HFF-Myc (cell line): Measurements from ENCODE around the gene THAP12.
A peak's percentile ranks its signal among the peaks of the same experiment; 100 is the strongest.

Experiments
- DNase-seq: peaks from one replicate; pipeline ENCODE4 v3.0.0-alpha.2; 2011; ENCODE audit warnings: low read depth; ENCODE audit errors: extremely low read depth
- H3K4me3 ChIP-seq: replicated peaks from 2 replicates; pipeline ENCODE4 v1.5.1; 2011; ENCODE audit warnings: low read depth, mild to moderate bottlenecking, control low read depth, low read length
- CTCF ChIP-seq: IDR thresholded peaks from 2 replicates; pipeline ENCODE4 v1.5.1; 2012; ENCODE audit warnings: mild to moderate bottlenecking, low read depth, low read length, control low read depth; ENCODE audit errors: missing control alignments

Gene THAP12

GRCh38 chr11:76380159-76380976 lies 564 bp downstream of the THAP12 start:
- DNase-seq: no peak
- TF ChIP-seq CTCF: no peak
- H3K4me3 ChIP-seq: peak overlapping the region; percentile 86

GRCh38 chr11:76379807-76380158 lies 1.1 kb downstream of the THAP12 start:
- TF ChIP-seq CTCF: no peak
- DNase-seq: no peak
- peak overlapping the region; percentile 86 for H3K4me3 ChIP-seq

- no peak for DNase-seq
- H3K4me3 ChIP-seq: no peak overlapping the region
- TF ChIP-seq CTCF: no peak
Observed at GRCh38 chr11:76376746-76377558, 4.0 kb downstream of the THAP12 start.

- H3K4me3 ChIP-seq: no peak overlapping the region
- no peak for TF ChIP-seq CTCF
- peak; percentile 50 for DNase-seq
Observed at GRCh38 chr11:76371170-76371569, 9.8 kb downstream of the THAP12 start.

GRCh38 chr11:76369406-76369805 lies 11.5 kb downstream of the THAP12 start:
- H3K4me3 ChIP-seq: no peak overlapping the region
- DNase-seq: no peak
- no peak for TF ChIP-seq CTCF

- H3K4me3 ChIP-seq: no peak overlapping the region
- DNase-seq: no peak
- no peak for TF ChIP-seq CTCF
Observed at GRCh38 chr11:76368490-76368889, 12.4 kb downstream of the THAP12 start.
